NCI-H526 (cell line): Measurements from ENCODE around the gene GLRX.
"Not testable (repeated sequence)": the region's sequence is repeated elsewhere in the genome, so short reads cannot be mapped to it uniquely, and the experiment has no call there.

ENCODE experiments used
- DNase-seq, 2 experiments: peaks; one replicate each; lab custom pipeline; 2025; lab: John Stamatoyannopoulos, UW

GLRX gene

DNA sequence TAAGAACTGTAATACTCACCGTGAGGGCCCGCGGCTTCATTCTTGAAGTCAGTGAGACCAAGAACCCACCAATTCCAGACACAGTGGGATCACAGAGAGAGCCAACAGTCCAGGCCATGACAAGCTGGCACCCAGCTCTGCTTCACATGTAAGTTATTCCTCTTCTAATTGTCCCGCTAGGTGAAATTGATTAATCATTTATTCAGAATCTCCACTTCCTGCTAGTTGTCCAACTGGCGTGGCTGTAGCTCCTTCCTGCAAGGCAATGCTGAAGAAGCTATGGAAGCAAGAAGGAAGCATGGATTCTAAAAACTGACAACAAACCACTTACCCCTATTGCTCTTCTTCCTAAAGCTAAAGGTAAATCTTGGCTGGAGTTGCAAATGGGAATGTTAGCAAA is 30.0 kb upstream of the GLRX start:
- no peak for DNase-seq

DNA sequence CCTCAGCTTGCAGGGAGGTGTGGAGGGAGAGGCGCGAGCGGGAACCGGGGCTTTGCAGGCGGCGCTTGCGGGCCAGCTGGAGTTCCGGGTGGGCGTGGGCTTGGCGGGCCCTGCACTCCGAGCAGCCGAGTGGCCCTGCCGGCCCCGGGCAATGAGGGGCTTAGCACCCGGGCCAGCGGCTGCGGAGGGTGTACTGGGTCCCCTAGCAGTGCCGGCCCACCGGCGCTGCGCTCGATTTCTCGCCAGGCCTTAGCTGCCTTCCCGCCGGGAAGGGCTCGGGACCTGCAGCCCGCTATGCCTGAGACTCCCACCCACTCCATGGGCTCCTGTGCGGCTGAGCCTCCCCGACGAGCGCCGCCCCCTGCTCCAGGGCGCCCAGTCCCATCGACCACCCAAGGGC is 28.6 kb upstream of the GLRX start:
- not testable (repeated sequence) for DNase-seq

GRCh38 chr5:95850391-95850894 is 27.9 kb upstream of the GLRX start:
- DNase-seq: no peak

DNA sequence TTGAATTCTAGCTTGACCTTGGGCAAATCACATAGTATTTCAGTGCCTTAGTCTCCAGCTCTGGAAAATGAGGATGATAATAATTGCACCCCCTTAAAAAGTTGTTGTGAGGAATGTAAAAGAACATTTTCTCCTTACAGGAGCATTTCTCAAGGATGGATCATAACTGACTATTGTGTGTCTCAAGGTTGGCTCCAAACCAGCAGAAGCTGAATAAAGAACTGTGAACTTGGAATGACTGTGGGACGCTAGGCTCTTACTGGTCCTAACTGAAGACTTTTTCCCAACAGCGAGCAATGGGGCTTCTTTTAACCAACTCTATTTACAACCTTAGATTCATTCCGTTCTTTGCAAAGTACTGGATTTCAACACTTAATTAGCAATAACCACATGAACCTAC is 26.2 kb upstream of the GLRX start:
- DNase-seq: no peak

GRCh38 chr5:95847261-95847592 is 24.7 kb upstream of the GLRX start:
- no peak for DNase-seq

DNA sequence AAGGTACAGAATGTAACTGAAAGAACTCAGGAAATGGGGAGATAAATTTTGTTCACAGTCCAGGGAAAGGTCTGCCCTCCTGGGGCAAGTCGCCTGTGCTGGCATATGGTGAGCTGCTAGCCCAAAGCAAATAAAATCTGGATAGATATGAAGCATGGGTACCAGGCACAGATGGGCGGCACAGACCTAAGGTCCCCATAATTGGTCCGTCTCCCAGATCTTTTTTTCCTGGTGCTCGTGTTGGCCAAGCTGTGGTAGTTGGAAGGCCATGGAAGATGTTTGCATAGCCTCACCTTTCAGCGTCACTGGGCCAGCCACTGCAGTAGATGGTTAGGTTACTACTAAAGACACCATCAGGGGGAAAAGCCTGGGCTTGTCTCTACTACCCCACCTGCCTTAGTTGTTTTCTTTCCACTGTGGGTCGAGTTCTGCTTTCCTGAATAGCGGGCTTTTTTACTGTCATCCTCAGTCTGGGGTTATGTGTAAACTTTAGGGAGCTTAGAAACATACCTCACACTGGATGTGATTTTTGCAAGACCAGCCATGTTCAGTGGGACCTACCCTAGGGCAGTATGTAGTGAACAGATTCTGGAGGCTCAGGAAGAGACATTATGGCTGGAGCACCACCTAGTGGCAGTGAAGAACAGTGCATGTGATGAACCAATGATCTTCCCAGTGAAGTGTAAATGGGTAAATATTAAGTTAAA is 24.2 kb upstream of the GLRX start:
- peak; percentile 22 to 60 for DNase-seq

GRCh38 chr5:95845391-95845790 is 22.9 kb upstream of the GLRX start:
- DNase-seq: no peak

- no peak for DNase-seq
These were observed 21.3 kb upstream of the GLRX start for GRCh38 chr5:95843733-95844223.

DNA sequence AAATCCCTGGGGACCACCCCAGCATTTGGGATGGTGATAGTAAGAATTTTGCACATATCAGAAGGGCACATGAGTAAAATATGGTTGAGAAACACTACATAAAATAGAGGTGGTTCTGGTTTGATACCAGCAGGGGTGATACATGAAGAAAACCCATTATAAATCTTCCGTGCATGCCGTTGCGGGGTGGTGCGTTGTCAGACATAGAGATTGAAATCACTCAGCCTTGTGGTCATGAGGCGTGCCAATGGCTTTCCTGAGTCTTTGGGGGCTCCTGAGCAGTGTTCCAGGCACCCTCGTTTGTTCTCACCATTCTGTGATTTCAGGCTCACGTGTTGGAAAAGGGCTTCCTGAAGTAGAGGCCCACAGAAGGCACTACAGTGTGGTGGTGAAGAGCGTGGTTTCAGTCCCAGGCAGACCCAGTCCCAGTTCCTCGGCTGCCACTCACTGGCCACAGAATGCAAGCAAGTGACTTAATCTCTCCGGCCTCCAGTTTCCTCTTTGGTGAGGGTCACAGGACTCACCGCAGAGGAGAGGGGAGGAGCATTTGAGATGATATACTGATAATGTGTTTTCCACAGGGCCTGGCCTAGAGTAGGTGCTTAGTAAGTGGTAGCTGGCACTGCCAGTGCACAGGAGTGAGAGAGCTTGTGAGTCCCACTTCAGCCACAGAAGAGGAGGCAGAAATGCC is 20.5 kb upstream of the GLRX start:
- DNase-seq: no peak

DNA sequence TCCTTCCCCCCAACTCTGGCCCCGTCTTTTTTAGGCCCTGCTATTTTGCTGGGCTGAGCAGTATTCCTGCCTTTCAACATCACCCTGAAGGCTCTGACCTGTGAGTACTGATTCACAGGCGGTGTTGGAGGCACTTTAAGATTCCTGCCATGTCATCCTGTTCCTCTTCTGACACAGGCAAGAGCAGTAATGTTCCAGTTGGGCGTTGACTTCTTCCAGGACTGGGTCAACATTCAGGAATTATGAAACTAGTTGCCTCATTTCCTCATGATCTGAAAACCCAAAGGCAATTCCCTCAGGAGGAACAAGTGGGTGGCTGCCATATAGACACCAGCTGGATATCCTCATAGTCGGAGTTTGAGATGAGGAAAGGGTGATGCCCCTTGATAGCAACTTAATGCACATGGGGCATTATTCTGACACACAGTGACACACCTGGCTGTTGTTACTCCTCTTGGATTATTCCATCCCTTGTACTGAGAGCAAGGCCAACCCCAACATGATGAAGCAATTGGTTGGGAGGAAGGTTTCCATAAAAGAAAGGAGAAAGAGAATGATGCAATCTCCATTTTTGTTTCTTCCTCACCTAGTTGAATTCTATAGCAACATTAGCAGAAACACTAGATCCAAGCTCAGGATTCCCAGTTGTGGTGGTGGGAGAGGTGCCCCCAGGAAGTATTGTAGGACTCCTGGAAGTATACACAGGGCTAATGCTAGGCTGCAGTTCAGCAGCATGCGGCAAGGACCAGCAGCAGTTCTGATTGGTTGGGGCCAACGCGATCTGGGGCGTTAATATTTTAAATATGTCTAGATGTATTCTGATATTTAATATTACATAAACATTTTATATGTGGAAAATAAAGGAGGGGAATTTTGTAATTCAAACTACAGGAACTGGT is 19.6 kb upstream of the GLRX start:
- no peak for DNase-seq

GRCh38 chr5:95840956-95841705 is 18.6 kb upstream of the GLRX start:
- DNase-seq: no peak

DNA sequence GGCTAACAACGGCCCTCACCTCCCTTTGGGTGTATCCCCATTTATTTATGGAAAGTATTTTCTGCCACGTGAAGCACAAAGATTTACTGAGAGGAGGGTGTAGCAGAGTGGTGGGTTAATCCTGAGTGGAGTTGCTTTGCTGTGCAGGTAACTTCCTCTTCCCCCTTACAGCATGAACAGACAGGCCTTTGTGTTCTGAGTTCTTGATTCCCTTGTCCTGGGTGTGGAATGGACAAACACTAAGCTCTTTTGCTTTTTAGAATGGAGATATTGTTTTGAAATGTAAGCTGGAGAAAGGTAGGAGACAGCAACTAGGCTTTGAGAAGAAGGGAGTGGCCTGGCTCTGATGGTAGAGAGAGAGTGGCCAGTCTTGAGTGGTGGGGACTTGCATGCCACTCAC is 17.1 kb upstream of the GLRX start:
- no peak for DNase-seq

GRCh38 chr5:95838556-95838955 is 16.0 kb upstream of the GLRX start:
- DNase-seq: no peak

- no peak for DNase-seq
These were observed 15.5 kb upstream of the GLRX start for GRCh38 chr5:95838001-95838520.

DNA sequence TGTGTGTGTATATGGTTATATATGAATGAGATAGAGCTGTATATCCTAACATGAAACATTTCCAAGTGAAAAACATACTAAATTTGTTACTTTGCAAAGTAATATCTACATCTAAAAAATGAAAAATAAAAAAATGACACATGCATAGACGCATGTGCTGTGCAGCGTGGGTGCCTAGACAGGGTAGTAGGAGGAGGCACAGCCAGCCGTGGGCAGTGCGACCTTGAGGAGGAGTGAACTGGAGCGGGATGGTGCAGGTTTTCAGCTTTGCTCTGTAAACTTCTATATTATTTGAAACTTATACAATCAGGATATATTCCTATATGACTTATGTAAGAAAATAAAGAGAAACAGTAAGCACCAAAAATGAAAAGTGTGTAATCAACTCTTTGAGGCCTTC is 15.0 kb upstream of the GLRX start:
- DNase-seq: no peak

DNA sequence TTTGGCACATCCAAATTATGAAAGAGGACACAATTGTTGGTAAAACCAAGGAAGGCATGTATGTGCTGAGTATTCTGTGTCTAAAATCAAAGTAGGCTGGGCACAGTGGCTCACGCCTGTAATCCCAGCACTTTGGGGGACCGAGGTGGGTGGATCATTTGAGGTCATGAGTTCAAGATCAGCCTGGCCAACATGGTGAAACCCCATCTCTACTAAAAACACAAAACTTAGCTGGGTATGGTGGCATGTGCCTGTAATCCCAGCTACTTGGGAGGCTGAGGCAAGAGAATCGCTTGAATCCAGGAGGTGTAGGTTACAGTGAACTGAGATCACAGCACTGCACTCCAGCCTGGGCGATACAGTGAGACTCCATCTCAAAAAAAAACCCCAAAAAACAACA is 14.4 kb upstream of the GLRX start:
- DNase-seq: not testable (repeated sequence)

- DNase-seq: no peak
These were observed 14.0 kb upstream of the GLRX start for GRCh38 chr5:95836544-95836943.

DNA sequence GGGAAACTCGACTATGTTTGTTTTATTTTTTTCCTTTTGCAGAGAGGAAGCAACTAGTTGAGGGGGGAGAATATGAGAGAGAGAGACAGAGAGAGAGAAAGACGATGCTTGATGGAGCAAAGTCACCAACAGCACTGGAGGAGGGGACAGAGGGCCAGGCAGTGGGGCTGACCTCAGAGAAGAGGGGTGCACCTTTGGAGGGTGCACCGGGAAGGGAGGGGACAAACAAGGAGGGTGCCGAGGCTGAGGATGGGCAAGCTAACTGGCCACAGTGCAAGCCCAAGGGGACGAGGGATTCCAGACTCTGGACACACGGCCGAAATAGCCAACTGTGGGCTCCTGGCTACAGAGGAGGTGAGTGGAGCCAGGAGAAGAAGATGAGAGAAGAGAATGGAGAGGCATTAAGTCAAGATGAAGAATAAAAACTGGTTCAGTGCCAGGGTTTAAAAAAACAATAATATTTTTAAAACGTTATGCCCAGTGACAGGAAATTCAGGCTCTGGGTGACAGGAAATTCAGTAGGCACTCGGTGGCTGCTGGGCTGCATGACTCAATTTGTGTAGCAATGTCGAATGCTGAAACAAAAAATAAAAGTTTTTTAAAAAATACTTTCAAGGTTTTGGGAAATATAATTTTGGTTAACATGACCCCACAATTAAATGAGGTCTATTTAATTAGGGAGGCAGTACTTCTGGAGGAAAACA is 13.3 kb upstream of the GLRX start:
- no peak for DNase-seq

DNA sequence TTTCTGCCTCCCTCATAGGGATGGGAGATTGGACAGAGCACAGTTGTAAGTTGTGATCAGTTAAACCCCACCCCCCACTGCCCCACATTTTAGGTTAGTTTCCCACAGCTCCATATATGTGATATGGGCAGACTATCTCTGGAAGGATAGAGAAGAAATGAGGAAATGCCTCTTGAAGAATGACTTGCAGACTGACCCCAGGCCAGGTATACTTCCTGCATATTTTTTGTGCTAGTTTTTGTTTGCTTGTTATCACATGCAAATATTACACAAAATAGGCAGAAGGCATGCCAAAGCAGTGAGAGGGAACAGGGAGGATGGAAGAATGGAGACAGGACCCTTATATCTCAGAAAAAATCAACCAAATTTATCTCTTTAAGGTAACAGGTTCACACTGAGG is 10.1 kb upstream of the GLRX start:
- DNase-seq: peak; percentile 57 to 62

GRCh38 chr5:95830226-95830625 is 7.7 kb upstream of the GLRX start:
- DNase-seq: no peak

DNA sequence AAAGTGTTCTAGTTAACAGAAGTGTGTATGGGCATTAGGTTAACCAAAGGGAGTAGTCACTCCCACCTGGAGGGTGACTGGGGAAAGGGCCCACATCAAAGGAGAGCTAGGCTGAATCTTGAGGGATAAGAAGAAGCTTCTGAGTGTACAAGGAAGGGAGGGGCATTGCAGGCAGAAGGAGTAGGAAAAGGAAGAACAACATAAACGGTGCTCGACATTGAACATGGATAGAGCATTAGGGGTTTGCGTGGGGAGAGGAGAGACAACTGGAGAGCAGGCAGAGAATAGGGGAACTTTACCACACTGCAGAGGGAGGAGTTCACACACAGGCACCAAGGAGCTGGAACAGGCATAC is 5.3 kb upstream of the GLRX start:
- no peak for DNase-seq
